MCF 10A (cell line): ENCODE results near the gene OLIG2. TPM values are rescaled to one million over a fixed set of nuclear protein-coding genes. Genes with fewer than 3 reads are reported as not detected.

Experiments used
- BruUV-seq: library from RNA; stranded (reverse); fragments of 400-500 nt; replicated peaks from 2 replicates; lab custom pipeline; 2021; lab: Mats Ljungman, UMichigan
- CTCF ChIA-PET: fragments of 300-600 bp; sonication (Branson Sonifier 250); formaldehyde crosslinking; extraction: SDS; loops from one replicate; lab custom pipeline; 2021; ENCODE audit warnings: antibody characterized with exemption, inconsistent platforms; lab: Yijun Ruan, JAX
- POLR2A ChIA-PET: fragments of 300-600, 350-650 bp; sonication (Branson Sonifier 250); formaldehyde crosslinking; extraction: SDS; loops from one replicate; lab custom pipeline; 2020; ENCODE audit warnings: antibody characterized with exemption, inconsistent platforms; lab: Yijun Ruan, JAX
- DNase-seq: peaks from one replicate; pipeline ENCODE4 v3.0.0-alpha.2; 2018; ENCODE audit not compliant: unreplicated experiment
- H3K27ac Mint-ChIP-seq: one replicate; pipeline ENCODE4 v1.8.0; 2022; ENCODE audit warnings: mild to moderate bottlenecking, low read depth, mixed read lengths; ENCODE audit not compliant: unreplicated experiment
- H3K27me3 Mint-ChIP-seq: one replicate; pipeline ENCODE4 v1.8.0; 2022; ENCODE audit warnings: mixed read lengths; ENCODE audit not compliant: insufficient read depth, unreplicated experiment
- H3K36me3 Mint-ChIP-seq: one replicate; pipeline ENCODE4 v1.8.0; 2022; ENCODE audit warnings: mild to moderate bottlenecking, moderate library complexity, mixed read lengths; ENCODE audit not compliant: insufficient read depth, unreplicated experiment
- H3K4me1 Mint-ChIP-seq: one replicate; pipeline ENCODE4 v1.8.0; 2022; ENCODE audit warnings: mixed read lengths; ENCODE audit not compliant: insufficient read depth, unreplicated experiment
- H3K4me3 Mint-ChIP-seq: one replicate; pipeline ENCODE4 v1.8.0; 2022; ENCODE audit warnings: mild to moderate bottlenecking, moderate library complexity, mixed read lengths; ENCODE audit not compliant: unreplicated experiment
- H3K9me3 Mint-ChIP-seq: one replicate; pipeline ENCODE4 v1.8.0; 2022; ENCODE audit warnings: mixed read lengths; ENCODE audit not compliant: unreplicated experiment
- intact Hi-C: fragments of 100-400 bp; cut with micrococcal nuclease; formaldehyde crosslinking; loops from 2 replicates; pipeline ENCODE4 v1.14.1; 2022
- total RNA-seq: library from RNA; stranded (reverse); gene quantifications from 2 replicates; pipeline ENCODE4 v1.2.3, GENCODE V29; 2022
- TF ChIP-seq, protein P1 (sequence below): fragments of 200-600 bp; IDR thresholded peaks from one replicate; pipeline ENCODE4 v1.8.0; 2022; ENCODE audit warnings: antibody characterized with exemption, mild to moderate bottlenecking; ENCODE audit not compliant: unreplicated experiment

Gene OLIG2
- total RNA-seq, 1 experiment from 2014 or later: not detected

DNA sequence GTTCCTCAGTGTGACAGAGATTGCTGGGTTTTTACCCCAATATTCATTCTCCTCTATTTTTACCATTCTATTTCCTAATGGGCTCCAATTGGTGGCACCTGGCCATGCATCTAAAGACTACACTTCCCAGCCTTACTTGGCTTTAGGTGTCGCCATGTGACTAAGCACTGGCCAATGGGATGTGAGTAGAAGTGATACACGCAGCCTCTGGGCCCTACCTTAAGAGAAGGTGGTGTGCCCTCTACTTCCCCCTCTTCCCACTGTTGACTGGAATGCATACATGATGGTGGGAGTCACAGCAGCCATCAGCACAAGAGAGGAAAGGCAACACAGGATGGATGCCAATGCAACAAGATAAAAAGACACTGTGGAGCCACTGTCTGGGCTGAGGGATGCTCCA lies 11.4 kb upstream of the OLIG2 start:
- H3K9me3 Mint-ChIP-seq: no peaks in the 10 kb centered on the region
- BruUV-seq: no TSS peak
- DNase-seq: no peak
- no peaks in the 10 kb centered on the region for H3K36me3 Mint-ChIP-seq
- TF ChIP-seq, protein P1, sequence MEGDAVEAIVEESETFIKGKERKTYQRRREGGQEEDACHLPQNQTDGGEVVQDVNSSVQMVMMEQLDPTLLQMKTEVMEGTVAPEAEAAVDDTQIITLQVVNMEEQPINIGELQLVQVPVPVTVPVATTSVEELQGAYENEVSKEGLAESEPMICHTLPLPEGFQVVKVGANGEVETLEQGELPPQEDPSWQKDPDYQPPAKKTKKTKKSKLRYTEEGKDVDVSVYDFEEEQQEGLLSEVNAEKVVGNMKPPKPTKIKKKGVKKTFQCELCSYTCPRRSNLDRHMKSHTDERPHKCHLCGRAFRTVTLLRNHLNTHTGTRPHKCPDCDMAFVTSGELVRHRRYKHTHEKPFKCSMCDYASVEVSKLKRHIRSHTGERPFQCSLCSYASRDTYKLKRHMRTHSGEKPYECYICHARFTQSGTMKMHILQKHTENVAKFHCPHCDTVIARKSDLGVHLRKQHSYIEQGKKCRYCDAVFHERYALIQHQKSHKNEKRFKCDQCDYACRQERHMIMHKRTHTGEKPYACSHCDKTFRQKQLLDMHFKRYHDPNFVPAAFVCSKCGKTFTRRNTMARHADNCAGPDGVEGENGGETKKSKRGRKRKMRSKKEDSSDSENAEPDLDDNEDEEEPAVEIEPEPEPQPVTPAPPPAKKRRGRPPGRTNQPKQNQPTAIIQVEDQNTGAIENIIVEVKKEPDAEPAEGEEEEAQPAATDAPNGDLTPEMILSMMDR: no peak
- ChIA-PET POLR2A (no interaction called here), CTCF (no interaction called here)
- H3K27me3 Mint-ChIP-seq: peaks cover 50% of the 10 kb centered on the region
- H3K4me1 Mint-ChIP-seq: peaks cover 24% of the 10 kb centered on the region
- intact Hi-C loops: no loop called here
- no peak overlapping the region for H3K4me3 Mint-ChIP-seq
- H3K27ac Mint-ChIP-seq: no peak overlapping the region

DNA sequence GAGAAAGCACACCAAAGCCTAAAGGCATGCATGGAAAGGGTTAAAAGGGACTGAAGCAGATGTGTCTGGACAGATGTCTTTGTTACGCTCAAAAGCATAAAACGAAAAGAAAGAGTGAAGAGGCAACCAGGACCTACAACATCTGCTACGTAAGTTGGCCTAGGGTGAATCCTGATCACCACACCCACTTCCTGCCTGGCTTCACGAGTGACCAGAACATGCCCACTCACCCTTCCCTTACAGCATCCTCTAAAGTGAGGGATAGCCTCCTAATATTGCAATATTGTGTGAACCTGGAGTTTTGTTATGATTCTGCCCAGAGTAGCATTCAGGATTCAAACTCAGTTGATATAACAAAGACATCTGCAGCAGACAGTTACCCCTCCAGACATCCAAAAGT lies 10.6 kb upstream of the OLIG2 start:
- Mint-ChIP-seq H3K4me1 (peaks cover 26% of the 10 kb centered on the region), H3K27me3 (peaks cover 58% of the 10 kb centered on the region), H3K27ac (no peak overlapping the region), H3K9me3 (no peaks in the 10 kb centered on the region), H3K4me3 (no peak overlapping the region), H3K36me3 (no peaks in the 10 kb centered on the region)
- ChIA-PET POLR2A (no interaction called here), CTCF (no interaction called here)
- no peak for DNase-seq
- intact Hi-C loops: no loop called here
- TF ChIP-seq, protein P1: no peak
- BruUV-seq: no TSS peak

DNA sequence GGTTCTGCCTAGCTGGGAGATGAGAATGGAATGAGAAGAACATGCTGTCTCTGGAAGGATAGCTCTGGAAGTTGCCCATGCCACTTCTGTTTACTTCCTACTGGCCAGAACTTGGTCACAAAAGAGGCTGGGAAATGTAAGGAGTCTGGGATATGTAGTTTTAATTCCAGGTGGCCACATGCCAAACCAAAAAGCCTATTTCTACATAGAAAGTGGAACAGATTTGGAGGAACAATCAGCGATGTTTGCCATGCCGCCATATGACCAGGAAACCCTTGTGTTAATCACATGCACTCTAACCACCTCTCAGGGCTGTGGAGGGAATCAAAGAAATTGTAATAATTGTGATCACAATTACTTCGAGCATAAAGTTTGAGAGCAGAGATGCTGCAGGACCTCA lies 10.0 kb upstream of the OLIG2 start:
- ChIA-PET CTCF (no interaction called here), POLR2A (no interaction called here)
- no peak overlapping the region for H3K4me3 Mint-ChIP-seq
- no peak overlapping the region for H3K27ac Mint-ChIP-seq
- peaks cover 64% of the 10 kb centered on the region for H3K27me3 Mint-ChIP-seq
- no peak for DNase-seq
- no TSS peak for BruUV-seq
- H3K36me3 Mint-ChIP-seq: no peaks in the 10 kb centered on the region
- H3K4me1 Mint-ChIP-seq: peaks cover 22% of the 10 kb centered on the region
- TF ChIP-seq, protein P1: no peak
- intact Hi-C loops: loop anchor here (2.0 kb wide), 1 partner anchor 21 kb away; no protein-coding TSS in a partner anchor
- no peaks in the 10 kb centered on the region for H3K9me3 Mint-ChIP-seq

DNA sequence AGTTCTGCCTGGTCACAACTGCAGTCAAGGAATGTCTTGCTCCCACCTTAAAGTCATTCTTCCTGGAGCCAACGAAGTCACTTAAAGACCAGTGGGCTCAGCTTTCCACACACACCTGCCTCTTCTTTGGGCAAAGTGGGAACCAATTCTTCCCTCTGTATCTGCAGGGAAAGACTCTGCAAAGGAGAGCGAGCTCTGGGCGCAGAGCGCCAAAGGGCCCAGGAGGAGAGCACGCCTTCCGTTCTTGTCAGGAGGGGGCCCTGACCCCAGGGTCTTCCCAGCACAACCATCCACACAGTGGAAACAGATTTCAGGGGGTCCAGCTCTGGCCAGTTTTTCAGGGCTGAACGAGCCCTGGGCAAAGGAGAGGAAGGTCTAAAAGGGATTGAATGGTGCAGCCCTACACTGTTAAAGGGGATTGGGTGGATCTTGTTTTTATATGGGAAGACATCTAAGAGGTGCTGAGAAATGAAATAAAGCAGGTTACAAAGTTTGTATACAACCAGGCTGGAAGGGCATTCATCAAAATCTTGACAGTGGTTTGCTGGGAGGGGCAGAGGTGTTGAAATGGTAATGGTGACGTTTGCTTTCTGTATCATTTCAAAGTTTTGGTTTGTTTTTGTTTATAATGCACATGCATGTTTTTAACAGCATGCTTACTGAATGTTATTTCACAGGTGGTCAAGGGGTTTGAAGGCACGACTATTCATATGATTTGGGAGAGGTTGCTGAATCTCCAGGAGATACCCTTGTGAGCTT lies 6.8 kb upstream of the OLIG2 start:
- peaks cover 15% of the 10 kb centered on the region for H3K4me1 Mint-ChIP-seq
- no peak for DNase-seq
- no peaks in the 10 kb centered on the region for H3K9me3 Mint-ChIP-seq
- ChIA-PET POLR2A (no interaction called here), CTCF (no interaction called here)
- no TSS peak for BruUV-seq
- H3K27me3 Mint-ChIP-seq: peaks cover 94% of the 10 kb centered on the region
- intact Hi-C loops: no loop called here
- no peaks in the 10 kb centered on the region for H3K36me3 Mint-ChIP-seq
- H3K27ac Mint-ChIP-seq: no peak overlapping the region
- no peak overlapping the region for H3K4me3 Mint-ChIP-seq
- TF ChIP-seq, protein P1: no peak
